HEK293T (cell line): ENCODE results near the gene CHD2.

Experiments used
- CTCF ChIA-PET: fragments of 350-600 bp; formaldehyde crosslinking; extraction: SDS; loops from one replicate; lab custom pipeline; 2021; ENCODE audit warnings: antibody characterized with exemption, inconsistent platforms; lab: Yijun Ruan, JAX
- POLR2A ChIA-PET: fragments of 350-600 bp; formaldehyde crosslinking; extraction: SDS; loops from one replicate; lab custom pipeline; 2020; ENCODE audit warnings: antibody characterized with exemption, inconsistent platforms; lab: Yijun Ruan, JAX
- DNase-seq: peaks from one replicate; pipeline ENCODE4 v3.0.0; 2012; ENCODE audit warnings: mixed read lengths; ENCODE audit errors: extremely low spot score
- ARNT ChIP-seq: fragments of 450-650 bp; IDR thresholded peaks from 2 replicates; pipeline ENCODE4 v1.6.1; 2017; ENCODE audit warnings: mild to moderate bottlenecking
- BHLHE40 ChIP-seq: fragments of 450-650 bp; IDR thresholded peaks from 2 replicates; pipeline ENCODE4 v1.6.1; 2016; ENCODE audit warnings: mild to moderate bottlenecking, moderate library complexity, borderline replicate concordance
- CTBP1 ChIP-seq: fragments of 450-650 bp; IDR thresholded peaks from 2 replicates; pipeline ENCODE4 v1.6.1; 2016; ENCODE audit warnings: borderline replicate concordance
- ELF4 ChIP-seq: fragments of 450-650 bp; IDR thresholded peaks from 2 replicates; pipeline ENCODE4 v1.6.1; 2017; ENCODE audit warnings: antibody characterized with exemption
- FOXA1 ChIP-seq: fragments of 450-650 bp; IDR thresholded peaks from 2 replicates; pipeline ENCODE4 v1.6.1; 2016; ENCODE audit warnings: mild to moderate bottlenecking
- FOXK2 ChIP-seq: fragments of 450-650 bp; IDR thresholded peaks from 2 replicates; pipeline ENCODE4 v1.6.1; 2016; ENCODE audit warnings: mild to moderate bottlenecking
- FOXM1 ChIP-seq: fragments of 450-650 bp; IDR thresholded peaks from 2 replicates; pipeline ENCODE4 v1.6.1; 2017; ENCODE audit warnings: mild to moderate bottlenecking, borderline replicate concordance
- HDGF ChIP-seq: fragments of 450-650 bp; IDR thresholded peaks from 2 replicates; pipeline ENCODE4 v1.6.1; 2017; ENCODE audit warnings: antibody characterized with exemption, borderline replicate concordance
- L3MBTL2 ChIP-seq: fragments of 450-650 bp; conservative IDR thresholded peaks from 2 replicates; pipeline ENCODE4 v1.6.1; 2016; ENCODE audit warnings: mild to moderate bottlenecking
- LEF1 ChIP-seq: fragments of 450-650 bp; IDR thresholded peaks from 2 replicates; pipeline ENCODE4 v1.6.1; 2017; ENCODE audit warnings: mild to moderate bottlenecking, borderline replicate concordance
- NFRKB ChIP-seq: fragments of 450-650 bp; IDR thresholded peaks from 2 replicates; pipeline ENCODE4 v1.6.1; 2016; ENCODE audit warnings: mild to moderate bottlenecking, moderate library complexity
- PKNOX1 ChIP-seq: fragments of 450-650 bp; IDR thresholded peaks from 2 replicates; pipeline ENCODE4 v1.6.1; 2016
- SP1 ChIP-seq: fragments of 450-650 bp; IDR thresholded peaks from 2 replicates; pipeline ENCODE4 v1.6.1; 2017
- SUZ12 ChIP-seq: fragments of 450-650 bp; IDR thresholded peaks from 2 replicates; pipeline ENCODE4 v1.6.1; 2016; ENCODE audit warnings: mild to moderate bottlenecking
- TARDBP ChIP-seq: fragments of 450-650 bp; IDR thresholded peaks from 2 replicates; pipeline ENCODE4 v1.6.1; 2016
- ZNF384 ChIP-seq: fragments of 450-650 bp; IDR thresholded peaks from 2 replicates; pipeline ENCODE4 v1.6.1; 2016

Gene CHD2

DNA sequence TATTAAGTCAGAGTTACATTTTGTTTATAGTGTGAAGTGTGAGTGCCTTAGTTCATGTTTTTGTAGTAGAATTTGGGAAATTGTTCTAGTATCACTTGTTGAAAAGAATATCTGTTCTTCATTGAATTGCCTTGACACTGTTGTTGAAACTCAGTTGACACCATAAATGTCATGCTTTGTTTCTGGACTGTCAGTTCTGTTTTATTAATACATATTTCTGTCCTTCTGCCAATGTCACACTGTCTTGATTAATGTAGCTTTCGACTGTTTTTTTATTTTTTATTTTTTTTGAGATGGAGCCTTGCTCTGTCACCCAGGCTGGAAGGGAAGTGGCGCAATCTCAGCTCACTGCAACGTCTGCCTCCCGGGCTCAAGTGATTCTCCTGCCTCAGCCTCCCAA lies 59.1 kb downstream of the CHD2 start:
- DNase-seq, result no peak
- POLR2A ChIA-PET, result no interaction called here
- TF ChIP-seq FOXM1, result no peak
- TF ChIP-seq PKNOX1, result no peak
- TF ChIP-seq L3MBTL2, result no peak
- no peak for TF ChIP-seq SUZ12
- TF ChIP-seq SP1, result no peak
- no peak for TF ChIP-seq HDGF
- no peak for TF ChIP-seq BHLHE40
- no peak for TF ChIP-seq TARDBP
- no peak for TF ChIP-seq LEF1
- TF ChIP-seq ZNF384, result no peak
- TF ChIP-seq ELF4, result no peak
- TF ChIP-seq NFRKB, result no peak
- no peak for TF ChIP-seq FOXA1
- no peak for TF ChIP-seq CTBP1
- TF ChIP-seq FOXK2, result no peak
- CTCF ChIA-PET, result no interaction called here

DNA sequence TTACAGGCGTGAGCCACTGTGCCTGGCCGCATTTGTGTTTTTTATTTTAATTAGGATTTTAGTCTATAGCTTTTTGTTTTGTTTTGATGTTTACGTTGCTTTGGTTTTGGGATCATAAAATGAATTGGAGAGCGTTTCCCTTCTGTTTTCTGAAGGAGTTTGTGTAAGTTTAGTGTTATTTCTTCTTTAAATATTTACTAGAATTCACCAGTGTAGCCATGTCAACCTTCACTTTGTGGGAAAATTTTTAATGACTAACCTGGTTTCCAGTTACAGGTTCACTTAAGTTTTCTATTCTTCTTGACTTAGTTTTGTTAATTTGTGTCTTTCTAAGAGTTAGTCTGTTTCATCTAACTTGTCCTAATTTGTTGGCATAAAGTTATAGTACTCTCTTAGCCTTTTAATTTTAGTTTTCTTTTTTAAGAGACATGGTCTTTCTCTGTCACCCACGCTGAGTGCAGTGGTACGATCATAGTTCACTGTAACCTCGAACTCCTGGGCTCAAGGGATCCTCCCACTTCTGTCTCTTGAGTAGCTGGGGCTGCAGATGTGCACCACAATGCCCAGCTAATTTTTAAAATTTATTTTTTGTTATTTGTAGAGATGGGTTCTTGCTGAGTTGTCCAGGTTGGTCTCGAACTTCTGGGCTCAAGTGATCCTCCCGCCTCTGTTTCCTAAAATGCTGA lies 61.0 kb downstream of the CHD2 start:
- CTCF ChIA-PET, result no interaction called here
- DNase-seq, result no peak
- TF ChIP-seq TARDBP (no peak), L3MBTL2 (no peak), FOXK2 (no peak), NFRKB (no peak), FOXA1 (no peak)
- POLR2A ChIA-PET, result no interaction called here

- POLR2A ChIA-PET, result no interaction called here
- DNase-seq, result no peak
- CTCF ChIA-PET, result no interaction called here
- TF ChIP-seq LEF1, result no peak
- TF ChIP-seq ZNF384, result no peak
- no peak for TF ChIP-seq NFRKB
- TF ChIP-seq BHLHE40, result no peak
- no peak for TF ChIP-seq FOXM1
- no peak for TF ChIP-seq FOXA1
- TF ChIP-seq SP1, result no peak
- no peak for TF ChIP-seq SUZ12
- TF ChIP-seq CTBP1, result no peak
- TF ChIP-seq PKNOX1, result no peak
- no peak for TF ChIP-seq HDGF
- no peak for TF ChIP-seq TARDBP
- no peak for TF ChIP-seq ELF4
- TF ChIP-seq L3MBTL2, result no peak
- TF ChIP-seq FOXK2, result no peak
- TF ChIP-seq ARNT, result no peak
These were observed 62.8 kb downstream of the CHD2 start for GRCh38 chr15:92962914-92963313.

DNA sequence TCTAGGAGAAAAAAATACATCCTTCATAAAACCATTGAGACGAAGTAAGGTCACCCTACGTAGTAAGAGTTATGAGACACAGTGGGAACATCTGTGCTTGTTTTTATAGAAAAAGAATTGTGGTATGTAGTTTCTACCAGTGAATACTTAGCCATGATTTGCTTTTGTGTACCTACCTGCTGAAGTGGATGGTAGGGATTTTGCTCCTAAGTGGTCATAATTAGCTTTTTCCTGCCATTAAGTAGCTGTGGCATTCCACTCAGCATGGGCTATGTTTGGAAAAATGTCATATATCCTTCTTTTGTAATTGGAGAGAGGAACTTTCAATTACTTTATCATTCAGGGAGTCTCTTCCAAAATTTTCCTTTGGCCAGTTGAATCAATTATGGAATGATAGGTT lies 63.7 kb downstream of the CHD2 start:
- CTCF ChIA-PET, result interaction anchor here (1.3 kb wide), 1 partner anchor 168 kb away, joined by 3 read pairs; no protein-coding TSS in a partner anchor
- POLR2A ChIA-PET, result no interaction called here
- TF ChIP-seq FOXA1 (no peak), L3MBTL2 (no peak), FOXM1 (no peak), NFRKB (no peak), BHLHE40 (no peak), HDGF (no peak), ELF4 (no peak)
- DNase-seq, result no peak

GRCh38 chr15:92968926-92969651 lies 69.0 kb downstream of the CHD2 start:
- CTCF ChIA-PET, result interaction anchor here (0.7 kb wide), 1 partner anchor 15 kb away, joined by 3 read pairs; no protein-coding TSS in a partner anchor

GRCh38 chr15:92970656-92971055 lies 70.5 kb downstream of the CHD2 start:
- TF ChIP-seq TARDBP (no peak), L3MBTL2 (no peak), SP1 (no peak), LEF1 (no peak), FOXA1 (no peak), PKNOX1 (no peak), CTBP1 (no peak), ZNF384 (no peak), ARNT (no peak), BHLHE40 (no peak), FOXM1 (no peak)
- ChIA-PET POLR2A (no interaction called here), CTCF (no interaction called here)
- DNase-seq, result no peak

More at GRCh38 chr15:92968926-92969651, 69.0 kb downstream of the CHD2 start:
- DNase-seq, result peak; percentile 10
- TF ChIP-seq FOXK2 (no peak), SUZ12 (no peak), SP1 (no peak), L3MBTL2 (no peak), ELF4 (no peak), ARNT (no peak), FOXA1 (no peak), CTBP1 (no peak), ZNF384 (no peak), FOXM1 (no peak), HDGF (no peak), BHLHE40 (no peak)
- POLR2A ChIA-PET, result interaction anchor here (1.0 kb wide), 1 partner anchor 87 kb away, joined by 3 read pairs; no protein-coding TSS in a partner anchor
